Suppressor macrophage treated with lipopolysaccharide for 1 hour (primary cell): ENCODE results near the gene MRC1.

Experiments used
- DNase-seq, 3 donors: peaks; one replicate each; pipeline ENCODE4 v3.0.0-alpha.2; 2020 to 2022

The MRC1 gene

GRCh38 chr10:17808971-17809841 is at the start of gene MRC1:
Gene MRC1 (plus strand): TSS chr10:17809348. CDS start chr10:17809466, 118 bp downstream.
- DNase-seq = peak; percentile 42 to 68 (median 57)

GRCh38 chr10:17764142-17764541 is 45.0 kb upstream of the MRC1 start:
- DNase-seq = no peak

- no peak for DNase-seq
Observed at GRCh38 chr10:17765602-17766001, 43.5 kb upstream of the MRC1 start.

GRCh38 chr10:17766731-17767130 is 42.4 kb upstream of the MRC1 start:
- peak; percentile 56 to 79 (median 76) for DNase-seq

GRCh38 chr10:17768496-17768895 is 40.7 kb upstream of the MRC1 start:
- DNase-seq = peak; percentile 71 to 87 (median 82)

GRCh38 chr10:17768957-17769356 is 40.2 kb upstream of the MRC1 start:
- peak in 2 of 3 donors; percentile 29 to 43 for DNase-seq

- DNase-seq = peak; percentile 76 to 90 (median 85)
Observed at GRCh38 chr10:17771017-17771416, 38.1 kb upstream of the MRC1 start.

GRCh38 chr10:17779784-17780183 is 29.4 kb upstream of the MRC1 start:
- no peak for DNase-seq

- no peak for DNase-seq
Observed at GRCh38 chr10:17780727-17781126, 28.4 kb upstream of the MRC1 start.

GRCh38 chr10:17781856-17782255 is 27.3 kb upstream of the MRC1 start:
- DNase-seq = no peak

- DNase-seq = no peak
Observed at GRCh38 chr10:17782921-17783665, 26.1 kb upstream of the MRC1 start.

GRCh38 chr10:17783751-17784150 is 25.4 kb upstream of the MRC1 start:
- DNase-seq = no peak

GRCh38 chr10:17784688-17785087 is 24.5 kb upstream of the MRC1 start:
- peak; percentile 76 to 89 (median 82) for DNase-seq

- DNase-seq = peak; percentile 86 to 98 (median 95)
Observed at GRCh38 chr10:17785276-17785930, 23.7 kb upstream of the MRC1 start.

GRCh38 chr10:17787087-17787961 is 21.8 kb upstream of the MRC1 start:
- no peak for DNase-seq

- DNase-seq = no peak
Observed at GRCh38 chr10:17788646-17789045, 20.5 kb upstream of the MRC1 start.

GRCh38 chr10:17789396-17789795 is 19.8 kb upstream of the MRC1 start:
- DNase-seq = no peak

GRCh38 chr10:17790651-17791050 is 18.5 kb upstream of the MRC1 start:
- peak; percentile 45 to 74 (median 72) for DNase-seq

- peak in 2 of 3 donors; percentile 47 to 49 for DNase-seq
Observed at GRCh38 chr10:17792991-17793390, 16.2 kb upstream of the MRC1 start.

- no peak for DNase-seq
Observed at GRCh38 chr10:17793823-17794644, 15.1 kb upstream of the MRC1 start.

GRCh38 chr10:17795083-17795482 is 14.1 kb upstream of the MRC1 start:
- no peak for DNase-seq
